NB4 (cell line): ENCODE measurements around the gene KBTBD3.

ENCODE experiments used
- CTCF ChIP-seq: IDR thresholded peaks from one replicate; pipeline ENCODE4 v1.5.1; 2012; ENCODE audit warnings: low read depth, low read length
- POLR2A ChIP-seq: IDR thresholded peaks from 2 replicates; pipeline ENCODE4 v1.6.1; 2011; ENCODE audit warnings: mild to moderate bottlenecking; ENCODE audit not compliant: insufficient read length; ENCODE audit errors: extremely low read depth
- TF ChIP-seq, protein P1 (sequence below): IDR thresholded peaks from 2 replicates; pipeline ENCODE4 v1.6.1; 2011; ENCODE audit warnings: low read depth, low read length

GRCh38 chr11:106076171-106076918 lies 802 bp downstream of the KBTBD3 start:
- TF ChIP-seq POLR2A (no peak), CTCF (no peak)
- TF ChIP-seq, protein P1, sequence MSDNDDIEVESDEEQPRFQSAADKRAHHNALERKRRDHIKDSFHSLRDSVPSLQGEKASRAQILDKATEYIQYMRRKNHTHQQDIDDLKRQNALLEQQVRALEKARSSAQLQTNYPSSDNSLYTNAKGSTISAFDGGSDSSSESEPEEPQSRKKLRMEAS = no peak
